ENCODE results near the gene KRTAP5-4.
"Not testable (repeated sequence)": the region's sequence is repeated elsewhere in the genome, so short reads cannot be mapped to it uniquely, and the experiment has no call there.

DNA sequence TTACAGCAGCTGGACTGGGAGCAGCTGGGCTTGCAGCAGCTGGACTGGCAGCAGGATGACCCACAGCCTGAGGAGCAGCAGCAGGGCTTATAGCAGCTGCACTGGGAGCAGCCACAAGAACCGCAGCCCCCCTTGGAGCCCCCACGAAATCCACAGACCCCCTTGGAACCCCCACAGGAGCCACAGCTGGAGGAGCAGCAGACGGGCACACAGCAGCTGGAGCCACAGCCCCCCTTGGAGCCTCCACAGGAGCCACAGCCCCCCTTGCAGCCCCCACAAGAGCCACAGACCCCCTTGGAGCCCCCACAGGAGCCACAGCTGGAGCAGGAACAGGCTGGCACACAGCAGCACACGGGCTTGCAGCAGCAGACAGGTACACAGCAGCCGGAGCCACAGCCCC lies 14.0 kb downstream of the KRTAP5-4 start:
- not testable (repeated sequence) for TF ChIP-seq CTCF, POLR2A (IDR thresholded peaks at IDR 0.05)
